K562 (cell line): ENCODE measurements around the gene MRPL41. TPM values are rescaled to one million over a fixed set of nuclear protein-coding genes. Genes with fewer than 3 reads are reported as not detected.
"Not testable (repeated sequence)": the region's sequence is repeated elsewhere in the genome, so short reads cannot be mapped to it uniquely, and the experiment has no call there.

Experiments
- ATAC-seq: fragments of 200-7000 bp; cut with Tn5 transposase; 3 replicates; pipeline ENCODE4 v1.9.1; 2020; ENCODE audit warnings: moderate library complexity
- BruUV-seq: library from RNA; stranded (reverse); fragments of 400-500 nt; replicated peaks from 2 replicates; lab custom pipeline; 2021; lab: Mats Ljungman, UMichigan
- CTCF ChIA-PET: fragments of 300-600 bp; formaldehyde crosslinking; extraction: SDS; loops from one replicate; lab custom pipeline; 2021; ENCODE audit warnings: low intra/inter-chr PET ratio; lab: Yijun Ruan, JAX
- POLR2A ChIA-PET: fragments of 300-600, 350-650 bp; sonication (Branson Sonifier 250); formaldehyde crosslinking; extraction: SDS; loops from one replicate; lab custom pipeline; 2021; ENCODE audit warnings: antibody characterized with exemption, inconsistent platforms; lab: Yijun Ruan, JAX
- DNase-seq, 4 experiments: peaks; one replicate each; pipeline versions ENCODE4 v3.0.0 to v3.0.0-alpha.2; 2011 to 2018; ENCODE audit warnings: low spot score in 3 of 4, mixed read lengths in 3 of 4; ENCODE audit errors: extremely low read depth in 1 of 4
- FAIRE-seq: peaks from 2 replicates; lab custom pipeline; 2011; peaks lifted over from hg19 to GRCh38; lab: Jason Lieb, UNC
- H2AFZ ChIP-seq: 2 replicates; pipeline ENCODE4 v1.6.0; 2011; ENCODE audit warnings: low read depth, low read length, control low read depth, inconsistent platforms
- H3K27ac ChIP-seq: fragments of 200-600 bp; 3 replicates; pipeline ENCODE4 v1.8.0; 2011; ENCODE audit warnings: low read depth, mild to moderate bottlenecking, control low read depth, inconsistent platforms, low read length, moderate library complexity, mixed read lengths; ENCODE audit errors: extremely low read depth
- H3K27me3 ChIP-seq, 2 experiments: fragments of 300-600 bp in 1 of 2; 2 replicates in 1 of 2; 3 replicates in 1 of 2; pipeline versions ENCODE4 v1.6.0 to v1.8.0; 2011; ENCODE audit warnings: inconsistent platforms in 2 of 2, low read length in 2 of 2, mild to moderate bottlenecking in 1 of 2, mixed read lengths in 1 of 2, moderate library complexity in 1 of 2; ENCODE audit not compliant: control insufficient read depth in 2 of 2, insufficient read depth in 2 of 2
- H3K36me3 ChIP-seq: fragments of 300-600 bp; 3 replicates; pipeline ENCODE4 v1.8.0; 2011; ENCODE audit warnings: mild to moderate bottlenecking, low read length, inconsistent platforms; ENCODE audit not compliant: control insufficient read depth, insufficient read depth
- H3K4me1 ChIP-seq, 2 experiments: fragments of 200-600 bp in 1 of 2; replicated peaks in 1 of 2; 2 replicates in 1 of 2; 3 replicates in 1 of 2; pipeline versions ENCODE4 v1.5.1 to v1.8.0; 2011; ENCODE audit warnings: inconsistent platforms in 2 of 2, low read length in 2 of 2, mild to moderate bottlenecking in 1 of 2, mixed read lengths in 1 of 2, moderate library complexity in 1 of 2; ENCODE audit not compliant: control insufficient read depth in 2 of 2, insufficient read depth in 2 of 2
- H3K4me2 ChIP-seq: 2 replicates; pipeline ENCODE4 v1.6.1; 2011; ENCODE audit warnings: low read length, control low read depth, inconsistent platforms, mixed read lengths; ENCODE audit not compliant: insufficient read depth
- H3K4me3 ChIP-seq: fragments of 200-600 bp; sonication (generic), shearing (Covaris generic); 2 replicates; pipeline ENCODE4 v1.5.1; 2016; ENCODE audit warnings: control low read depth, inconsistent platforms
- H3K79me2 ChIP-seq: fragments of 200-600 bp; 3 replicates; pipeline ENCODE4 v1.8.0; 2011; ENCODE audit warnings: low read length, inconsistent platforms; ENCODE audit not compliant: control insufficient read depth, insufficient read depth
- H3K9ac ChIP-seq, 2 experiments: 2 replicates each; pipeline versions ENCODE4 v1.6.0 to v1.6.1; 2011; ENCODE audit warnings: low read depth in 2 of 2, low read length in 2 of 2, control low read depth in 1 of 2, inconsistent platforms in 1 of 2, mild to moderate bottlenecking in 1 of 2, mixed read lengths in 1 of 2; ENCODE audit not compliant: insufficient read depth in 1 of 2
- H3K9me1 ChIP-seq: one replicate; pipeline ENCODE4 v1.6.0; 2011; ENCODE audit warnings: inconsistent platforms, mild to moderate bottlenecking, low read length, moderate library complexity; ENCODE audit not compliant: control insufficient read depth, insufficient read depth
- H3K9me3 ChIP-seq: replicated peaks from 2 replicates; pipeline ENCODE4 v1.5.1; 2011; ENCODE audit warnings: low read depth, low read length, inconsistent platforms; ENCODE audit not compliant: control insufficient read depth, insufficient read depth
- H4K20me1 ChIP-seq: replicated peaks from 2 replicates; pipeline ENCODE4 v1.6.1; 2011; ENCODE audit warnings: low read length, inconsistent platforms, mixed read lengths; ENCODE audit not compliant: control insufficient read depth, insufficient read depth
- GMEB1 ChIP-seq: fragments of 250-450 bp; sonication (Bioruptor Pico); IDR thresholded peaks from 2 replicates; pipeline ENCODE4 v1.4.0; 2020; ENCODE audit warnings: mild to moderate bottlenecking
- HEY1 ChIP-seq: fragments of 250-450 bp; sonication (Bioruptor Pico); IDR thresholded peaks from 2 replicates; pipeline ENCODE4 v1.5.0; 2020; ENCODE audit warnings: mild to moderate bottlenecking, moderate library complexity, borderline replicate concordance
- NFATC3 ChIP-seq: fragments of 450-650 bp; IDR thresholded peaks from 2 replicates; pipeline ENCODE4 v1.6.1; 2017; ENCODE audit warnings: mild to moderate bottlenecking
- SNRNP70 ChIP-seq: fragments of 200-400 bp; formaldehyde crosslinking; optimal IDR thresholded peaks from 2 replicates; pipeline ENCODE3; 2017; ENCODE audit warnings: low read depth, low read length
- ZBTB34 ChIP-seq: fragments of 250-450 bp; sonication (Bioruptor Pico); IDR thresholded peaks from 2 replicates; pipeline ENCODE4 v1.8.0; 2021; ENCODE audit warnings: mild to moderate bottlenecking, moderate library complexity
- ZNF184 ChIP-seq: sonication (generic); formaldehyde crosslinking; IDR thresholded peaks from 2 replicates; pipeline ENCODE4 v1.5.0; 2020; ENCODE audit warnings: missing genetic modification reagents
- ZNF311 ChIP-seq: fragments of 250-450 bp; sonication (Bioruptor Pico); IDR thresholded peaks from 2 replicates; pipeline ENCODE4 v1.4.0; 2020; ENCODE audit warnings: mild to moderate bottlenecking, moderate library complexity
- WGBS: fragments of 100-300 bp; shearing (Covaris generic); methylation state at CpG from one replicate; pipeline ENCODE4 v1.1.6; 2016; ENCODE audit warnings: low coverage, mixed read lengths; ENCODE audit not compliant: insufficient coverage; ENCODE audit errors: missing lambda C conversion rate; 5-methylcytosine and 5-hydroxymethylcytosine counted together
- in situ Hi-C: fragments of 300-500 bp; cut with MboI; formaldehyde crosslinking; loops from 4 replicates; pipeline ENCODE4 v1.15.0; 2018; ENCODE audit warnings: inconsistent platforms, mixed read lengths
- intact Hi-C: fragments of 100-400 bp; cut with micrococcal nuclease; formaldehyde crosslinking; loops from 2 replicates; pipeline ENCODE4 v1.14.2; 2022
- polyA plus RNA-seq, 8 experiments: library from polyadenylated mRNA; depleted of rRNA in 4 of 8; stranded (reverse) in 5 of 8; unstranded in 3 of 8; fragments of >200 nt; fragmentation: Nextera tagmentation in 2 of 8; fragmentation: Illumina TruSeq in 1 of 8; extraction: Ambion mirVana in 2 of 8; extraction: Trizol in 1 of 8; gene quantifications; 2 replicates each; pipeline versions ENCODE4 v1.2.1 to v1.2.3, GENCODE V29; 2011 to 2014; ENCODE audit warnings: inconsistent platforms in 1 of 8, missing spikeins in 1 of 8
- total RNA-seq, 7 experiments: library from RNA; depleted of rRNA in 6 of 7; stranded (reverse); fragments of >200 nt in 6 of 7; fragmentation: Illumina TruSeq in 2 of 7; extraction: Trizol in 2 of 7; gene quantifications; 2 replicates each; pipeline versions ENCODE4 v1.2.1 to v1.2.3, GENCODE V29; 2011 to 2021; ENCODE audit warnings: low replicate concordance in 1 of 7
- TF ChIP-seq, protein P1 (sequence below): fragments of 450-650 bp; IDR thresholded peaks from 2 replicates; pipeline ENCODE4 v1.6.1; 2016; ENCODE audit warnings: missing biosample characterization, missing genetic modification characterization

Gene MRPL41
- total and polyA plus RNA-seq, 9 of the 15 experiments (the other 6 are each of a cell fraction or from before 2014, with no cell fraction given) = 2.6 to 259 (median 21.6) TPM

DNA sequence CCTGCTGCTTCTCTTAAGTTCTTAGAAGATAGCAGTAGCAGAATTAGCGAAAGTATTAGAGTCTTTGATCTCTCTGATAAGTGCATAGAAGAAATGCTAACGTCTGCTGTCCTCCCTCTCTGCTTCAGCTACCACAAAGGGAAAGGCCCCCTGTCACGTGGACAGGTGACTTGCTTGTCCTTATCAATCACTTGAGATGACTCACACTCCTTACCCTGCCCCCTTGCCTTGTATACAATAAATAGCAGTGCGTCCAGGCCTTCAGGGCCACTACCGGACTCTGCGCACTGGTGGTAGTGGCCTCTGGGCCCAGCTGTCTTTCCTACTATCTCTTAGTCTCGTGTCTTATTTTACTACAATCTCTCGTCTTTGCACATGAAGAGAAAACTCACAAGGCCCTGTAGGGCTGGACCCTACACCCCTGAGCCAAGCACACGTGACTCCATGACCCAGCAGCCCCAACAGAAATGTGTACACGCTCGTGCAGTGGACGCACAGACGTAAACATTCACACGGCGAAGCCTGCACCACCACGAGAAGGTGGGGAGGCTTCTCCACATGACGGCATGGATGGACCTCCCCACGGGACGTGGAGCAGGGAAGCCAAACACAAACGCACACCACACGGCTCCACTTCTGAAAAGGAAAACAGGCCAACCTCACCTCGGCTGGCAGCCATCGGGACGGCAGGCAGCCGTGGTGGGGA is 39.8 kb upstream of the MRPL41 start (continued):
- TF ChIP-seq GMEB1 (CRISPR knock-in tag) = no peak
- no peak for TF ChIP-seq ZBTB34 (CRISPR knock-in tag)
- no peak for TF ChIP-seq ZNF184 (CRISPR knock-in tag)
- TF ChIP-seq, protein P1, sequence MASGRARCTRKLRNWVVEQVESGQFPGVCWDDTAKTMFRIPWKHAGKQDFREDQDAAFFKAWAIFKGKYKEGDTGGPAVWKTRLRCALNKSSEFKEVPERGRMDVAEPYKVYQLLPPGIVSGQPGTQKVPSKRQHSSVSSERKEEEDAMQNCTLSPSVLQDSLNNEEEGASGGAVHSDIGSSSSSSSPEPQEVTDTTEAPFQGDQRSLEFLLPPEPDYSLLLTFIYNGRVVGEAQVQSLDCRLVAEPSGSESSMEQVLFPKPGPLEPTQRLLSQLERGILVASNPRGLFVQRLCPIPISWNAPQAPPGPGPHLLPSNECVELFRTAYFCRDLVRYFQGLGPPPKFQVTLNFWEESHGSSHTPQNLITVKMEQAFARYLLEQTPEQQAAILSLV = 0 out of 2 replicates have a peak, but pooled peaks have one; percentile 9
- TF ChIP-seq NFATC3 = no peak
- TF ChIP-seq HEY1 (CRISPR knock-in tag) = no peak
- TF ChIP-seq ZNF311 (CRISPR knock-in tag) = no peak
- no peak for TF ChIP-seq SNRNP70

DNA sequence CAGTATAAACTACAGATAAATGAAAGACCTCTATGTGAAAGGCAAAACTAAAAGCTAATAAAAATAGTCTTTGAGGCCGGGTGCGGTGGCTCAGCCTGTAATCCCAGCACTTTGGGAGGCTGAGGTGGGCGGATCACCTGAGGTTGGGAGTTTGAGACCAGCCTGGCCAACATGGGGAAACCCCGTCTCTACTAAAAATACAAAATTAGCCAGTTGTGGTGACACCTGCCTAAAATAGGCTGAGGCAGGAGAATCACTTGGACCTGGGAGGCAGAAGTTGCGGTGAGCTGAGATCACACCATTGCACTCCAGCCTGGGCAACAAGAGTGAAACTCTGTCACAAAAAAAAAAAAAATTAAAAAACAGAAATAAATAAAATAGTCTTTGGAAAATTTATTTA is 38.5 kb upstream of the MRPL41 start:
- H3K36me3 ChIP-seq, H3K27me3 ChIP-seq, DNase-seq, H2AFZ ChIP-seq, H3K9me3 ChIP-seq, in situ Hi-C loops, H3K79me2 ChIP-seq, H3K4me2 ChIP-seq, FAIRE-seq, H3K27ac ChIP-seq, H3K9ac ChIP-seq, BruUV-seq, H3K9me1 ChIP-seq, intact Hi-C loops, ATAC-seq, H3K4me3 ChIP-seq, CTCF ChIA-PET, H4K20me1 ChIP-seq: not testable (repeated sequence)
- POLR2A ChIA-PET = interaction anchor here (0.6 kb wide), 2 partner anchors 91 to 96 kb away, joined by 3 read pairs; no protein-coding TSS in a partner anchor
- 87% methylated on average over 5 of the region's 5 CpGs for WGBS
- H3K4me1 ChIP-seq = peaks cover 13 to 35% of the 10 kb centered on the region in 2 experiments; a peak in 4 of 5 replicates
